Smooth muscle cell (in vitro differentiated cells): Measurements from ENCODE around the gene POLG. TPM values are rescaled to one million over a fixed set of nuclear protein-coding genes. Genes with fewer than 3 reads are reported as not detected.

Source experiments
- DNase-seq: peaks from one replicate; lab custom pipeline; 2025; ENCODE audit not compliant: unreplicated experiment; lab: John Stamatoyannopoulos, UW
- H2AFZ ChIP-seq: fragments of 200-600 bp; sonication (generic); 2 replicates; pipeline ENCODE4 v1.6.0; 2016; ENCODE audit warnings: antibody characterized with exemption, low read depth, mild to moderate bottlenecking
- H3F3A ChIP-seq: fragments of 200-600 bp; sonication (generic); 2 replicates; pipeline ENCODE4 v1.6.0; 2017; ENCODE audit warnings: antibody characterized with exemption, low read depth
- H3K27ac ChIP-seq: fragments of 200-600 bp; sonication (generic); 2 replicates; pipeline ENCODE4 v1.5.1; 2016; ENCODE audit warnings: low read depth, mild to moderate bottlenecking
- H3K27me3 ChIP-seq: fragments of 200-600 bp; sonication (generic); 2 replicates; pipeline ENCODE4 v1.6.1; 2016; ENCODE audit warnings: low read depth, mild to moderate bottlenecking
- H3K36me3 ChIP-seq: fragments of 200-600 bp; sonication (generic); 2 replicates; pipeline ENCODE4 v1.5.1; 2016; ENCODE audit warnings: low read depth
- H3K4me1 ChIP-seq: fragments of 200-600 bp; sonication (generic); 2 replicates; pipeline ENCODE4 v1.5.1; 2016; ENCODE audit warnings: low read depth
- H3K4me2 ChIP-seq: fragments of 200-600 bp; sonication (generic); 2 replicates; pipeline ENCODE4 v1.6.0; 2016; ENCODE audit warnings: mild to moderate bottlenecking
- H3K4me3 ChIP-seq: fragments of 200-600 bp; sonication (generic); 2 replicates; pipeline ENCODE4 v1.5.1; 2016; ENCODE audit warnings: mild to moderate bottlenecking
- H3K79me2 ChIP-seq: fragments of 200-600 bp; sonication (generic); 2 replicates; pipeline ENCODE4 v1.6.0; 2016; ENCODE audit warnings: low read depth, mild to moderate bottlenecking
- H3K9ac ChIP-seq: fragments of 200-600 bp; sonication (generic); 2 replicates; pipeline ENCODE4 v1.6.0; 2016; ENCODE audit warnings: low read depth
- H3K9me3 ChIP-seq: fragments of 200-600 bp; sonication (generic); replicated peaks from 2 replicates; pipeline ENCODE4 v1.5.1; 2016; ENCODE audit warnings: low read depth
- H4K20me1 ChIP-seq: fragments of 200-600 bp; sonication (generic); 2 replicates; pipeline ENCODE4 v1.6.0; 2016; ENCODE audit warnings: low read depth
- CTCF ChIP-seq: fragments of 200-600 bp; sonication (generic); IDR thresholded peaks from 2 replicates; pipeline ENCODE4 v1.5.1; 2017; ENCODE audit warnings: borderline replicate concordance, mild to moderate bottlenecking, antibody characterized with exemption; ENCODE audit not compliant: insufficient read depth, poor library complexity, severe bottlenecking
- WGBS: methylation state at CpG from one replicate; pipeline ENCODE4 v1.1.7; 2016; ENCODE audit warnings: low lambda C conversion rate; 5-methylcytosine and 5-hydroxymethylcytosine counted together
- polyA plus RNA-seq: library from polyadenylated mRNA; unstranded; fragments of >200 nt; fragmentation: Nextera tagmentation; extraction: Ambion mirVana; gene quantifications from 2 replicates; pipeline ENCODE4 v1.2.1, GENCODE V29; 2016
- total RNA-seq: library from RNA; depleted of rRNA; stranded (reverse); fragments of >200 nt; gene quantifications from 2 replicates; pipeline ENCODE4 v1.2.3, GENCODE V29; 2014

POLG gene
- total and polyA plus RNA-seq, 2 experiments from 2014 or later: 34.3 to 41.6 TPM

GRCh38 chr15:89332446-89332845, 2.2 kb downstream of the POLG start:
- Histone ChIP-seq H3K4me1 (peaks cover 15% of the 10 kb centered on the region), H3K9ac (no peak overlapping the region), H3K4me3 (no peak overlapping the region), H3F3A (peaks cover 4% of the 10 kb centered on the region), H4K20me1 (peaks cover 68% of the 10 kb centered on the region), H3K79me2 (peaks cover 37% of the 10 kb centered on the region), H3K4me2 (peak overlapping the region; percentile 97), H3K27me3 (no peaks in the 10 kb centered on the region), H3K27ac (no peak overlapping the region), H3K9me3 (no peaks in the 10 kb centered on the region), H3K36me3 (peaks cover 3% of the 10 kb centered on the region), H2AFZ (no peak overlapping the region)
- DNase-seq: no peak
- WGBS: 38% methylated on average over 8 of the region's 10 CpGs
- TF ChIP-seq CTCF: peak; percentile 41

- Histone ChIP-seq H3K27me3 (no peaks in the 10 kb centered on the region), H3K9ac (no peak overlapping the region), H3K27ac (no peak overlapping the region), H4K20me1 (peaks cover 82% of the 10 kb centered on the region), H3K4me3 (no peak overlapping the region), H3F3A (peaks cover 1% of the 10 kb centered on the region), H3K9me3 (no peaks in the 10 kb centered on the region), H3K36me3 (peaks cover 3% of the 10 kb centered on the region), H3K4me1 (peaks cover 15% of the 10 kb centered on the region), H2AFZ (no peak overlapping the region), H3K4me2 (peak overlapping the region; percentile 14), H3K79me2 (peaks cover 37% of the 10 kb centered on the region)
- DNase-seq: no peak
- 93% methylated on average over 7 of the region's 7 CpGs for WGBS
- no peak for TF ChIP-seq CTCF
Measured at GRCh38 chr15:89330881-89331595, 3.6 kb downstream of the POLG start.

- no peak overlapping the region for H2AFZ ChIP-seq
- no peak for TF ChIP-seq CTCF
- H3F3A ChIP-seq: no peaks in the 10 kb centered on the region
- H3K9ac ChIP-seq: no peak overlapping the region
- H4K20me1 ChIP-seq: peaks cover 87% of the 10 kb centered on the region
- H3K4me2 ChIP-seq: no peak overlapping the region
- 97% methylated on average over 6 of the region's 6 CpGs for WGBS
- H3K27ac ChIP-seq: no peak overlapping the region
- H3K36me3 ChIP-seq: peaks cover 3% of the 10 kb centered on the region
- H3K79me2 ChIP-seq: peaks cover 37% of the 10 kb centered on the region
- no peak for DNase-seq
- H3K27me3 ChIP-seq: no peaks in the 10 kb centered on the region
- no peak overlapping the region for H3K4me3 ChIP-seq
- H3K9me3 ChIP-seq: no peaks in the 10 kb centered on the region
- peaks cover 15% of the 10 kb centered on the region for H3K4me1 ChIP-seq
Measured at GRCh38 chr15:89330119-89330518, 4.5 kb downstream of the POLG start.
